ENCODE data around the gene GUCA2A. TPM values are rescaled to one million over a fixed set of nuclear protein-coding genes. Genes with fewer than 3 reads are reported as not detected.

Gene GUCA2A
- total RNA-seq, 1 experiment from 2014 or later, result not detected

DNA sequence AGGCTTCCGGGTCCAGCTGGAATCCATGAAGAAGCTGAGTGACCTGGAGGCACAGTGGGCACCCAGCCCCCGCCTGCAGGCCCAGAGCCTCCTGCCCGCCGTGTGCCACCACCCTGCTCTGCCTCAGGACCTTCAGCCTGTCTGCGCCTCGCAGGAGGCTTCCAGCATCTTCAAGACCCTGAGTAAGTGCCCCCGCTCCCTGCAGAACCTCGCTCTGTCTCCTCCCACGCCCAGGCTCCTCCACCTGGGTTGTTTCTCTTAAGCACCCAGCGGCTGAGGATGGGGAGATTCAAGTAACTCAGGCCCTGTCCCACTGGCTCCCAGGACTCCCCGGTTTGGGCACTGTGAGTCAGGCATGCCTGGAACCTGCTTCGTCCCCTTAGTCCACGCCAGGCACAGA lies 9.9 kb downstream of the GUCA2A start:
- DNase-seq (ENCODE audit: low spot score), result no peak

DNA sequence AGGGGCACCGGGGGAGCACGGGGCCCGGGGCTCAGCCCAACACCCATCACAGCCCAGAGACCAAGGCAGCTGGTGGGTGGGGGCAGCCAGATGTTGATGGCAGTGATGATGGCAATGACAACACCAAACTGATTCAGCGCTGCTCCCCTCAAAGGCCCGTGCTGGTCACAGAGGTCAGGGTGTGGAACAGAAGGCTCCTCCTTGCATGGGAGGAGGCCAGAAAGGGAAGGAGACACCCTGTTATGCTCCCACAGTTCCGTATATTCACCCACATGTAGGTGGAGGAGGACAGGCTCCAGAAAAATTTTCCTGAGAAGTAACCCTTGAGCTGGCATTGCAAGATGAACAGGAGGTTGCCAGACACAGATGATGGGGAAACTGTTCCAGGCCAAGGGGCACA lies 10.9 kb downstream of the GUCA2A start:
- no peak for DNase-seq (ENCODE audit: low spot score)

DNA sequence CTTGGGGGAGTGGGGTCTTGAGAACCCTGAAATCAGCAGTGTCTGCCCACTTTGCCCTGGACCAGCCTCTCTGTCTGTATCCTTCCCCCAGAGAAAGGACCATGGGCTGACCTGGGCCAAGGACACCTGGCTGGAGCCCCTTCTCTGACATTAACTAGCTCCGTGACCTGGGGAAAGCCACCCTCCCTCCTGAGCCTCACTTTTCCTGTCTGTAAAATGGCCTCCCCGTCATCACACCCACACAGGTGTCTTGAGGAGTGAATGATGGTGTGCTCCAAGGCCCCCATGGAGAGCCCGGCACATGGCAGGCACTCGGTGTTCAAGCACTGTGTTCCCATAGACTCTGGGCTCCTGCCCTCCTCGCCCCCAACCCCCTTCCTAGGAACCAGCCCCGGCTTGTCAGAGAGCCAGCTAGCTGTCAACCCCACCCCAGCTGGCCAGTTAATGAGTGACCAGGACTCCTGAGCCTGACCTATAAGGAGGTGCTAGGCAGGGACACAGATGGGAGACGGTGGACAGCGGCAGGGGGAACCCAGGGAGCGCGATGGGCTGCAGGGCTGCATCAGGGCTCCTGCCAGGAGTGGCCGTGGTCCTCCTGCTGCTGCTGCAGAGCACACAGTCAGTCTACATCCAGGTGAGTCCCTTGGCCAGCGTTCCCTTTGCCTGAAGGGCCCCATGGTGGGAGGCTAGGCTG lies 11.5 kb downstream of the GUCA2A start, which contains the start of gene GUCA2B:
Gene GUCA2B (plus strand): TSS at position 504 of the 694 bp plus-strand sequence. CDS start 41 bp downstream, at position 545.
- DNase-seq (ENCODE audit: low spot score), result no peak

DNA sequence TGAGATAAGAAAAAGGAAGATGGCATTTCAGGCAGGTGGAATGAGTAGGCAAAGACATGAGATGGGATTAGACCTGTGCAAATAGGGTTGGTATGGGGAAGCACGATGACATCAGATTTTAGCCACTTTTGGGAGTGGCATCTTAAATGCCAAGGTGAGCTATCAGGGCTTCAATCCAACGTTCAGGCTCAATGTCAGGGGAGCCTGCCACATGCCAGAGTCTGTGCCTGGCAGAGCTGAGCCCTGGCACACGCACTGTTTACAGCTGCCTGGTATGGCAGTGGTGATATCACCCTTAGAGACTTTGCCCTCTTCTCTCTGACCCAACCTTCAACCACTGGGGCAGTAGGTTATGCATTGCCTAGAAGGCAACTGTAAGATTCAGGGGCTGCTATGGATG lies 12.4 kb downstream of the GUCA2A start:
- DNase-seq (ENCODE audit: low spot score), result no peak

DNA sequence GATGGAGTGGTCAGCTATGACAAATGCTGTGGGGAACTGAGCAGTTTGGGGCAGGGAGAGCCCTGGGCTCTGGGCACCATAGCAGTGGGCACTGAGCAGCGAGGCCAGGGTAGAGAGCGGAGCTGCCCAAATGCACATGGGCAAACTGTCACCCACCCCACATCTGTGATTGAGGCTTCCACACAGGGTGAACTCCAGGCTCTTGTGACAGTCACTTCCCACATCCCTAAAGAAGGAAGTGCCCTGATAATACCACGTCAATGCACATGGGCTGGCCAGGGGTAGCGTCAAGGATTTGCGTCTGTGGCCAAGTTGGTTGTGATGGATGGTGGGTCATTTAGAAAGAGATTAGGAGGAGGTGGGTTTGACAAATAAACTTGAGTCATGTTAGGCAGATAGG lies 13.9 kb downstream of the GUCA2A start:
- DNase-seq (ENCODE audit: low spot score), result no peak

DNA sequence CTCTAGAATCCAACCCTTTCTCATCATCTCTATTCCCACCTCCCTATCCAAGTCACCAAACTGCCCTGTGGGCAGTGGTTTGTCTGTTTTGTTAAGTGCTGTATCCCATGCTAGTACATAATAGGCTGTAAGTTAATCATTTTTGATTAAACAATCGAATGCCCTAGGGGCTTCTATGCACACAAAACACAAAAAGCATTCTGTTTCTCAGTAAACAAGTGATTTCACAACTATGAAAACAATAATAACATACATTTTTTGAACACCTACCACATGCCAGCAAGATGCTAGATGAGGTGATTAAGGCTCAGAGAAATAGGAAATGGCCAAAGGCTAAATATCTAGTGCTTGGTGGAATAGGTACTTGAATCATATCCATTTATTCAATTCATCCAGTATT lies 16.4 kb downstream of the GUCA2A start:
- DNase-seq (ENCODE audit: low spot score), result no peak

DNA sequence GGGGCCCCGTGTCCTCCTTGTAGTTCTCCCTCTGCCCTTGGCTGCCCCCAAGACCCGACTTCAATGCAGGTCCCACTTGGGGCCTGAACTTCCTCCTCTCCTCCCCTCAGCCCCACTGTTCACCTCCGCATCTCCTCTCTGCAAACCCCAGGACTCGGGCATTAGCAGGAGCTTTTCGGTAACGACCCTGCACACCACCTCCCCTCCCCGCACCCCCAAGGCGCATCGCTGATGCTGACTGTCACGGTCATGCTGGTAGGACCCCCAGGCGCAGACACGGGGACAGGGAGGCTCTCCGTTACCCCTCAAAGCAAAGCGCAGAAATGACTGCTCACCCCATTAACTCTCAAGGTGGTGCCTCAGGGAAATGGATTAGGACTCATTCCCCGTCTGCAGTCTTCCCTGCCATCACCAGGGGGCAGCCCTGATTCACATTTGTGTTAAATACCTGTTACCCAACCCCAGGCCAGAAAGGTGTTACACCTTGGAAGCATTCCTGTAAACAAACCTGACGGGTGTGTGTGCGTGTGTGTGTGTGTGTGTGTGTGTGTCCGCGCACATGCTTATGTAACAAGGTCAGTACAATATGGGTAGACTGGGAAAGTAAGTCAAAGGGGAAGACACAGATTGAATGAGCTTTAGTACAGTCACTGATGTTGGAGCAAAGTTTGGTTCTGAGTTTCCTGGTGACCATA lies 17.8 kb downstream of the GUCA2A start:
- peak; percentile 59 for DNase-seq (ENCODE audit: low spot score)

DNA sequence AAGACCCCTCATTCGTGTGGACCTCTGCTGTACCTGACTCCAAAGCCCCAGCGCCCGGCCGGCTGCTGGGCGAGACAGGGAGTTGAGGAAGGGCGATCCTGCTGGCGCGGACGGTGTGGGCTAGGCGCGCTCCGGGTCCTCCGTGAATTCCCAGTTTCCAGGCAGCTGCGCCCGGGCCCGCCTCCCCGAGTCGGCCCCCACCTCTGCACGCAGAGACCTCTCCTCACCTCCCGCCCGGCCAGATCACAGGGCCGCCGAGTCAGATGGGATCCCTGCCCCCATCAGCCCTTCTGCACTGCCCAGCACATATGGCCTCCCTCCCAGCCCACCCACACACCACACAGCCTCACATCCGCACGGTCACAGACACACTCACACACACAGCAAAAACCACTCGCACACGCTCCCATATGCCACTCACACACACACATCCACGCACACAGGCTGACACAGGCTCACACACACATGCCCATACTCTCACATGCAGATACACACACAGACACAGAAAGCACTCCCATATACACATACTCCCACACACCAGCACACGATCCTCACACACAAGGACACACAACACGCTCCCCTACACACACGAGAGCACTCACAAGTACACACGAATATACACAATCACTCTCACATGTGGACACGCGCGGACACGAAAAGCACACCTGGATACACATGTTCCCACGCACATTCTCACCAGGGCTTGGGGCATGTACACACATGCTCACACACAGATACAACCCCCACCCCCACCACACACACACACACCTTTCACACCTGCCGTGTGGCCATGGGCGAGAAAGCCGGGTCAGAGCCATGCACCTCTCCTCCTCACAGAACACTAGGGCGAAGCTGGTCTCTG lies 18.6 kb downstream of the GUCA2A start:
- DNase-seq (ENCODE audit: low spot score), result no peak

DNA sequence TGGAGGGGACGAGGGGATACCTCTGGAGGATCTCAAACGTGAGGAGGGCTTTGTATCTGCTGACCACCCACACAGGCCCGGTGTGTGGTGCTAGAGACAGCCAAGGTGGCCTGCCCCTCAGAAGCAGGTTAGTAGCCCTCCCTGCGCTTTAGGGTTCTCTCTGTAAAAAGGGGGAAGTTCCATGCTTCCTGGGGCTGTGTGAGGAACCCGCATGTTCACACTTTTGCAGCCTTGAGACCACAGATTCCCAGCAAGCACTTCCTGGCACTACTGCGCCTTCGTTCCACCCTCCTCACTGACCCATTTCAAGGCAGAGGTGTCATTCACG lies 19.2 kb downstream of the GUCA2A start:
- DNase-seq (ENCODE audit: low spot score), result no peak

DNA sequence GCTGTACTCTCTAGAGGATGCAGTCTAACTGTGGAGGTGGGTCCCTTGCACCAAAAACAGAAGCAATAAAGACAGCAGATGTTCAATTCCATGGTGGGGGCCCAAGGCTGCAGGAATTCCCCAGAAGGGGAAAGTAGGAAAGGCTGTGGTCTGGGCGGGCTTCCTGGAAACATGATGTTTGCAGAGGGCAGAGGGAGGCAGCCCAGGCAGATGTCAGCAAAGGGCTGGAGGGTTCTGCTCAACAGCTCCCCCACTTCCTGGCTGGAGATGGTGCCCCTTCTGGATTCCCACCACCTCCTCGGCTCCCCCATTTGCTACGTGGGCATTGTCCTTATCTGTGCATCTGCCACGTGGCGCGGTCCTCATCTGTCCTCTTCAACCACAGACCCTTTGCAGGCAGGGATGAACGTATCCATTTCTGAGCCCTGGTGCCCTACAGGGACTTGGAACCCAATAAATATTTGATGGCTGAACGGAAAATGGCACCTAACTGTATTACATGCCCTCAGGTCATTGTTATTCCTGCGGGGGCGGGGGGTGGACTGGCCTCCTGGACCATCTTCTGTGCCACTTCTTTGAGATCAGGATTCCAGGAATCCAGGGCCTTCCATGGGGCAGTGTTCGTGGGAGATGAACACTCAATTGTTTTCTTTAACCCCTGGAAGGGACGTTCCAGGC lies 19.7 kb downstream of the GUCA2A start:
- DNase-seq (ENCODE audit: low spot score), result no peak

DNA sequence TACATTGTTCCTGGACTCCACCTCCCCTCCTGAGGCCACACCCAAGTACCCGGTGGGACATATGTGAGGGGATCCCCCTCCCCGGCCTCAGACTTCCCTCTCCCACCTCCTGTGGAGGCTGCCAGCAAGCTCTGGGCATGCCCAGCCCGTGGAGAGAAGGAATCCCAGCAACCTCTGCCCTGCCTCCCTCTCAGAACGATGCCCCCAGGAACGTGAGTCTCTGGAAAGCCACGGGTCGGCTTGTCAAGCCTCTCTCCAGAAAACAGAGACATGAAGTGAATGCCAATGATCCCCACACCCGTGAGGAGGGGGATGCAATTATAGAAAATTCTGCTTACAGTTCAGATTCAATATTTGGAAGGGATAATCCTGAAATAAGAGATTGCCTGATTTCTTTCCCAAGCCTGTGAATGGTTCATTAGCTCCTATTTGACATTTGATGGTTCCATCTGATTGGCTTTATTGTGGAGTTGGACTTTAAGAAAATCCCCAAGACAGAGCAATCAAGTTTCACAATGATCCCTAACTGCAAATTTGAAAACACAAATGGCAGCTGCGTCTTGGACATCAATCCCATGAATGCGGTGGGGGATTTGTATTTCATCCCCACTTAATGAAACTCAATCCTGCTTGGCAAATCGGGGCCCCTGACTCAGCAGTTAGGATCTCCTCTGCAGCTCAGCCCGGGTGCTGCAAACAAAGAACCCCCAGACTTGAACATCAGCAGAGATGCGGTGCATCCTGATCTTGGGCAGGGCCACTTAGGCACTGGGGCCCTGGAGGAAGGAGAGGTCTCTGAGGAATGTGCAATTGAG lies 20.4 kb downstream of the GUCA2A start:
- no peak for DNase-seq (ENCODE audit: low spot score)

DNA sequence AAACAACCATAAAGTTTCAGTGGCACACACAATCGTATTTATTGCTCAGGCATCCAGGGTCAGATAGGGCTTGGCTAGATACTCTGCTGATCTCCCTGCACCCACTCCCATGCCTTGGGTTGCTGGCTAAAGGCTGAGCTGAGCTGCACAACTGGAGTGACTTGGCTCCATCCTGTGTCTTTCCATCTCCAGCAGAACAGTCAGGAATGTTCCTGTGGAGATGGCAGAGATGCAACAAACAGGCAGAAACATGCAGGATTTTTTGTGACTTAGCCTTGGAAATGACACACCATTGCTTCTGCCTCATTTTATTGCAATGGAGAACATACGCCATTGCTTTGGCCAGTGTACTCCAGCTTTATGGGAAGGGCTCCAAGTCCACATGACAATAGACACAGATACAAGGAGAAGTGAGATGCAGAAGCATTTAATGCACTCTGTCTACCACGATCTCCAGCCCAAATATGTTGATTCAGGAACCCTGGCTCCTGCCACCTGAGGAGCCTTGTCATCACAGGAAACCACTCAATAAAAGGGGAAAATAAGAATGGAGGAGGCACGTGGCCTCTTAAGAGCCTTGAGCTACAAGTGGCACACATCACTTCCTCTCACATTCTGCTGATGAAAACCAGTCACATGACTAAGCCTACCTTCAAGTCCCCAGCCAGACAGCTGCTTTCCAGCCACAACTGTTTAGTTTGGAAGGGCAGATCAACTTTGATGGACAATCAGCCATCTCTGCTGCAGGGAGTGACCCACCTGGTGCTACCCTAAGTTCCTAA lies 21.5 kb downstream of the GUCA2A start:
- peak; percentile 47 for DNase-seq (ENCODE audit: low spot score)

DNA sequence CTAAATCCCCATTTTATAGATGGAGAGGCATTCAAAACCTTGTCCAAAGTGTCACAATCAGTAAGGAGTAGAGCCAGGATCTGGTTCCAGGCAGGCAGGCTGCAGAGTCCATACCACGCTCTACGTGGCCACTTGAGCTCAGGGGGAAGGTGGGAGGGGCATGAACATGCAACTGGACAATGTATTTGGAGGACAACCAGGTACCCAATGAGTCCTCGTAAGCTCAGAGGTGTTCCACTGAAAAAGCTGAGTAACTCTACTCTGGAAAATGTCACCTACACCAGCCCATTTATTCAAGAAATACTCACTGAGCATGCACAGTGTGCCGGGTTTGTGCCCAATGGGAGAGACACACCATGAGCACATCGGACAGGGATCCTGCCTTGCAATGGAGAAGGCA lies 22.6 kb downstream of the GUCA2A start:
- DNase-seq (ENCODE audit: low spot score), result peak; percentile 2

DNA sequence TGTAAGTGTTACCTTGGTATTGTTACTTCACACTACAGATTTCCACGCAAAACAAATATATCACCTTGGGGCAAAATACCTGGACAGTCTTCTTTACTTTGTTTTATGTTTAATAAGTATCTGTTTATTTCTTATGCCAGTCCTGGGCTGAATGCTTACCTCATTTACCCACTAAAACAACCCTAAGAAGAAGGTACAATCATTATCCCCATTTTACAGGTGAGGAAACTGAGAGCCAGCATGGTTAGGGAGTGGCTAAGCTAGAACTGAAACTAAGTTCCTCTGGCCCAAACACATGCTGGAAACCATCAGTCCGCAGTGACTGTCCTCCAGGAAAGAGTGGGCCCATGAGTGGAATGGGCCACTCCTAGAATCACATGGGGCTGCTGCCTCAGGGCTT lies 24.4 kb downstream of the GUCA2A start:
- DNase-seq (ENCODE audit: low spot score), result no peak

DNA sequence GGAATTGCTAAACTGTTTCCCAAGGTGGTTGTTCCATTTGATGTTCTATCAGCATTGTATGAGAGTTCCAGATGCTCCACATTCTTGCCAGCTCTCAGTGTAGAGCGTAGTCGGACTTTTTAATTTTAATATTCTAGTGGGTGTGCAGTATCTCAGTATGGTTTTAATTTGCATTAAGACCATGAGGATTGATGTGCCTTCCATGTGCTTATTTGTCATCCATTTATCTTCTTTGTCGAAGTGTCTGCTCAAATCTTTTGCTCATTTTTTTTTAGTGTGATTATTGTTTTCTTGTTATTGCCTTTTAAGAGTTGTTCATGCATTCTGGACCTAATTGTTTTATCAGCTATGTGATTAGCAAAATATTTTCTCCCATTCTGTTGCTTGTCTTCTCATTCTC lies 25.1 kb downstream of the GUCA2A start:
- no peak for DNase-seq (ENCODE audit: low spot score)

DNA sequence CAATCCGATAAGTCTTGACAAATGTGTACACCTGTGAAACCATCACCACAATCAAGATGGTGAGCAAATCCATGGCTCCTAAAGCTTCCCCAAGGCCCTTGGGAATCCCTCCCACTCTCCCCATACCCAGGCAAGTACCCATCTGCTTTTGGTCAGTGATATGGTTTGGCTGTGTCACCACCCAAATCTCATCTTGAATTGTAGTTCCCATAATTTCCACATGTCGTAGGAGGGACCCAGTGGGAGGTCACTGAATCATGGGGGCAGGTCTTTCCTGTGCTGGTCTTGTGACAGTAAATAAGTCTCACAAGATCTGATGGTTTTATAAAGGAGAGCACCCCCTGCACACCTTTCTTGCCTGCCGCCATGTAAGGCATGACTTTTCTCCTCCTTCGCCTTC lies 26.0 kb downstream of the GUCA2A start:
- DNase-seq (ENCODE audit: low spot score), result peak; percentile 1

DNA sequence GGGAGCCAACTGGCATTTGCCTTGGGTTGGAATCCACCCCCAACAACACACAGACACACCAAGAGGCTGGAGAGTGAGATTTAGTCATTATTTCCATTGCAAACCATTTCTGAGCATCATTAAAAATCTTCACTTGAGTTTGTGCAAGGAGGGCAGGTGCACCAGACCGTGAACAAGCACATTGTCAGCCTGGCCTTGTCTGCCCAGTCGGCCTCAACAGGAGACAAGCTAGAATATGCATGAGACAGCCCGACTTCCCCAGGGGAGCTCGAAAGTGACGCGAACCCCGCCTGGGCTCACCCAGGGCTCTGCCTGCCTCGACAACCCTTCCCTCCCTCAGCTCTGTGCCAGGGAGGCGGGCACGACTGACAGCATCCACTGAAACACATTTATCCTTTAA lies 26.8 kb downstream of the GUCA2A start:
- no peak for DNase-seq (ENCODE audit: low spot score)

DNA sequence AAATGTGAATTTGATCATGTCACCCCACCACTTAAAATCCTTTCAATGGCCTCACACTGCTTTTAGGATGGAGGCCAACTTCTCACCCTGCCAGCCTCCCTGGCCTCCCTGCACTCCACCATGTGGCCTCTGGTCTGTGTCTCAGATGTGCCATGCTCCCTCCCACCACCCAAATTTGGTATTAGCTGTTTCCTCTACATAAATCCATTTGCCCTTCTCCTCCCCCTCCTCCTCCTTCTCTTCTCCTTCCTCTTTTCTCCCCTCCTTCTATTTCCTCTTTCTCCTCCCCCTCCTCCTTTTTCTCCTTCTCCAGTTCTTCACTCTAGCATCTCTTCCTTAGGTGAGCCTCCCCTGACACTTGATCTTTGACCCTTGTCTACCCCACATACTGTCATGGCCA lies 28.1 kb downstream of the GUCA2A start:
- no peak for DNase-seq (ENCODE audit: low spot score)

DNA sequence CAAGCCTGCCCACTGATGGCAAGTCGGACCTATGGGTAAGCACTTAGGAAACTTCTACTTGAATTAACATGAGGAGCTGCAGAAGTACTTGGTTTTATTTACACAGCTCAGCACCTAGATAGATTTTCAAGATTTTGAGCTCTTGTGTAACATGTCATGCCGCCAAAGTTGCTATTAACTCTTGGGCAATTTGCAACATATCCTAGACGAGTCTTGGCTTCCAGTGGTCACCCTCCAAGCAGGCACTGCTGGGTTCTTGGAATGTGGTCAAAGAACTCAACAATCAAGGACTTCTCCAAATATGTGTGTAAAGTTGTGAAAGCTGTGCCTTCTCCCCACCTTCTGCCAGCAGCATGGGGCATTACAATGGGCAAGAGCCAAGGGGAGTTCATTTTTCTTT lies 29.1 kb downstream of the GUCA2A start:
- DNase-seq (ENCODE audit: low spot score), result peak; percentile 12

DNA sequence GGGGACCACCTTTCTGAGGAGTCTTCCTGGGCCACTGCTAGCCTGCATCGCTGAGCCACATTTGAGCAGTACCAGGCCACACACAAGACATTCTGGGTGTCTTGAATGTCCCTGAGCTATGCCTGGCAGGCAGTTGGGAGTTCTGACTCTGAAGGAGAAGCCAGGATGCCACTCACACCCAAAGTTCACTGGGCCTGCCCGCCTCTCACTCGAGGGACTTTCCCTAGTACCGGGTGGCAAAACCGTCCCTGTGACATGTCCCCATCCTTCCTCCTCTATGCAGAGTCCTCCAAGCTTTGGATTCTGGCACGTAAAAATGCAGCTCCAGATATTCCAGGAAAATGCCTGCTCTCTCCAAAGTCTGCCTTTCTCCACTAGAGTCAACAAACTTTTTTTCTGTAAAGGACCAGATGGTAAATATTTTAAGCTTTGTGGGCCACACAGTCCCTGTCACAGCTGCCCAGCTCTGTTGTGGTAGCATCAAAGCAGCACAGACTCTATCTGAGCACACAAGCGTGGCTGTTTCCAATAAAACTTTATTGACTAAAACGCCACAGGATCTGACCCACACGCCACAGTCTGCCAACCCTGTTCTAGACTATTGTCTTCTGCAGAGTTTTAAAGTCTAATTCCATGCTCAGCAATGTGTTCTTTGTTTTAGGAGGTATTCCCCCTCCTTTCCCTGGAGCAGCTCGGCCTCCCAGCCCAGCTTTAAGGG lies 30.6 kb downstream of the GUCA2A start:
- DNase-seq (ENCODE audit: low spot score), result no peak
